ENCODE data around the gene APOO. TPM values are rescaled to one million over a fixed set of nuclear protein-coding genes. Genes with fewer than 3 reads are reported as not detected.
A peak's percentile ranks its signal among the peaks of the same experiment; 100 is the strongest.

APOO gene
- 10 to 100 TPM; 35.3 to 43.1 (median 40.8) TPM for polyA plus RNA-seq (ENCODE audit: insufficient read length in 4 of 4)

GRCh38 chrX:23907498-23908218, at the start of gene APOO, which contains the start of gene CXorf58:
Gene APOO, minus strand, starts transcription at chrX:23907938. Its CDS starts 236 bp downstream, at chrX:23907702.
Gene CXorf58, plus strand, starts transcription at chrX:23908006. Its CDS starts 2,297 bp downstream, at chrX:23910303.
- peak; percentile 75 to 82 (median 79) for DNase-seq (ENCODE audit: low read depth in 4 of 4, low spot score in 3 of 4)

GRCh38 chrX:23954396-23954795, 46.7 kb upstream of the APOO start:
- DNase-seq (ENCODE audit: low read depth in 4 of 4, low spot score in 3 of 4), result no peak

GRCh38 chrX:23953908-23954269, 46.2 kb upstream of the APOO start:
- DNase-seq (ENCODE audit: low read depth in 4 of 4, low spot score in 3 of 4), result no peak

GRCh38 chrX:23952984-23953907, 45.5 kb upstream of the APOO start:
- no peak for DNase-seq (ENCODE audit: low read depth in 4 of 4, low spot score in 3 of 4)

GRCh38 chrX:23952391-23952790, 44.7 kb upstream of the APOO start:
- DNase-seq (ENCODE audit: low read depth in 4 of 4, low spot score in 3 of 4), result no peak

GRCh38 chrX:23945206-23945605, 37.5 kb upstream of the APOO start:
- DNase-seq (ENCODE audit: low read depth in 4 of 4, low spot score in 3 of 4), result no peak

- no peak for DNase-seq (ENCODE audit: low read depth in 4 of 4, low spot score in 3 of 4)
Observed at GRCh38 chrX:23944234-23944633, 36.5 kb upstream of the APOO start.

GRCh38 chrX:23939203-23939602, 31.5 kb upstream of the APOO start:
- DNase-seq (ENCODE audit: low read depth in 4 of 4, low spot score in 3 of 4), result no peak

GRCh38 chrX:23938690-23939089, 31.0 kb upstream of the APOO start:
- no peak for DNase-seq (ENCODE audit: low read depth in 4 of 4, low spot score in 3 of 4)

- no peak for DNase-seq (ENCODE audit: low read depth in 4 of 4, low spot score in 3 of 4)
Observed at GRCh38 chrX:23937100-23937499, 29.4 kb upstream of the APOO start.

- no peak for DNase-seq (ENCODE audit: low read depth in 4 of 4, low spot score in 3 of 4)
Observed at GRCh38 chrX:23936180-23936579, 28.4 kb upstream of the APOO start.

- DNase-seq (ENCODE audit: low read depth in 4 of 4, low spot score in 3 of 4), result no peak
Observed at GRCh38 chrX:23935106-23935505, 27.4 kb upstream of the APOO start.

- no peak for DNase-seq (ENCODE audit: low read depth in 4 of 4, low spot score in 3 of 4)
Observed at GRCh38 chrX:23932046-23932445, 24.3 kb upstream of the APOO start.

GRCh38 chrX:23930894-23931604, 23.3 kb upstream of the APOO start:
- no peak for DNase-seq (ENCODE audit: low read depth in 4 of 4, low spot score in 3 of 4)

- no peak for DNase-seq (ENCODE audit: low read depth in 4 of 4, low spot score in 3 of 4)
Observed at GRCh38 chrX:23926015-23926414, 18.3 kb upstream of the APOO start.

GRCh38 chrX:23919706-23920320, 12.1 kb upstream of the APOO start:
- DNase-seq (ENCODE audit: low read depth in 4 of 4, low spot score in 3 of 4), result no peak

GRCh38 chrX:23919148-23919547, 11.4 kb upstream of the APOO start:
- no peak for DNase-seq (ENCODE audit: low read depth in 4 of 4, low spot score in 3 of 4)

GRCh38 chrX:23911126-23911835, 3.5 kb upstream of the APOO start:
- no peak for DNase-seq (ENCODE audit: low read depth in 4 of 4, low spot score in 3 of 4)

GRCh38 chrX:23908219-23909004, 674 bp upstream of the APOO start:
- DNase-seq (ENCODE audit: low read depth in 4 of 4, low spot score in 3 of 4), result no peak
